Measurements from ENCODE around the gene TP53RK.

Gene TP53RK

GRCh38 chr20:46706242-46706641 lies 17.0 kb upstream of the TP53RK start:
- DNase-seq = no peak

GRCh38 chr20:46705378-46705729 lies 16.1 kb upstream of the TP53RK start:
- DNase-seq = no peak

- no peak for DNase-seq
Measured at GRCh38 chr20:46704714-46705377, 15.6 kb upstream of the TP53RK start.

- no peak for DNase-seq
Measured at GRCh38 chr20:46703435-46703834, 14.2 kb upstream of the TP53RK start.

GRCh38 chr20:46702447-46703203 lies 13.4 kb upstream of the TP53RK start:
- DNase-seq = no peak

- DNase-seq = no peak
Measured at GRCh38 chr20:46701986-46702385, 12.7 kb upstream of the TP53RK start.

- DNase-seq = no peak
Measured at GRCh38 chr20:46701556-46701955, 12.3 kb upstream of the TP53RK start.

GRCh38 chr20:46701057-46701456 lies 11.8 kb upstream of the TP53RK start:
- no peak for DNase-seq

- DNase-seq = no peak
Measured at GRCh38 chr20:46700481-46700880, 11.2 kb upstream of the TP53RK start.

GRCh38 chr20:46699651-46700359 lies 10.6 kb upstream of the TP53RK start:
- no peak for DNase-seq

GRCh38 chr20:46698788-46699187 lies 9.5 kb upstream of the TP53RK start:
- no peak for DNase-seq

- DNase-seq = no peak
Measured at GRCh38 chr20:46696791-46697279, 7.6 kb upstream of the TP53RK start.

- peak; percentile 15 for DNase-seq
Measured at GRCh38 chr20:46695892-46696291, 6.6 kb upstream of the TP53RK start.

GRCh38 chr20:46694484-46694883 lies 5.2 kb upstream of the TP53RK start:
- no peak for DNase-seq

- DNase-seq = no peak
Measured at GRCh38 chr20:46691196-46691595, 2.0 kb upstream of the TP53RK start.

- DNase-seq = no peak
Measured at GRCh38 chr20:46690219-46691106, 1.2 kb upstream of the TP53RK start.

GRCh38 chr20:46689754-46690085 lies 476 bp upstream of the TP53RK start:
- no peak for DNase-seq

GRCh38 chr20:46688151-46689081 lies 828 bp downstream of the TP53RK start:
- no peak for DNase-seq

GRCh38 chr20:46683939-46684750 lies 5.1 kb downstream of the TP53RK start:
- no peak for DNase-seq

- DNase-seq = no peak
Measured at GRCh38 chr20:46683668-46683938, 5.6 kb downstream of the TP53RK start.

- no peak for DNase-seq
Measured at GRCh38 chr20:46683011-46683667, 6.1 kb downstream of the TP53RK start.

Measured in NCI-H2227 treated with DMSO at 0.1 percent for 48 hours (cell line).